Measurements from ENCODE around the gene TAL1.

DNA sequence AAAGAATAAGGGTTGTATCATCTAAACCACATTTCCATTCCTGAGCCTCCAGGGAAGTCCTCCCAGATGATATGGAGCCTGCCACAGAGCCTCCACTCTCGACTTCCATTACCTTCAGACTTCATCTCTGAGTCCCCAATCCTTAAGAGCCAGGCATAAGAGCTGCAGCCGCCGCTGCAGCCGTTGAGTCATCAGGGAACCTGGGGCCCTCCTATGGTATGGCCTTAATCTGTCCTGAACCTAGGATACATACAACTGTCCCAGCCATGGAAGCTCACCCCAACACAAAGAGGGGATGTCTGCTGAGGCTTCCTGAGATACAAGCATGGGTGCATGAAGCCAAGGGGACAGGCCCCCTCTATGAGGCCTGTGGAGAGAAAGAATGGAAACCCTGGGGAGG lies 16.3 kb downstream of the TAL1 start:
- TF ChIP-seq, protein P1, sequence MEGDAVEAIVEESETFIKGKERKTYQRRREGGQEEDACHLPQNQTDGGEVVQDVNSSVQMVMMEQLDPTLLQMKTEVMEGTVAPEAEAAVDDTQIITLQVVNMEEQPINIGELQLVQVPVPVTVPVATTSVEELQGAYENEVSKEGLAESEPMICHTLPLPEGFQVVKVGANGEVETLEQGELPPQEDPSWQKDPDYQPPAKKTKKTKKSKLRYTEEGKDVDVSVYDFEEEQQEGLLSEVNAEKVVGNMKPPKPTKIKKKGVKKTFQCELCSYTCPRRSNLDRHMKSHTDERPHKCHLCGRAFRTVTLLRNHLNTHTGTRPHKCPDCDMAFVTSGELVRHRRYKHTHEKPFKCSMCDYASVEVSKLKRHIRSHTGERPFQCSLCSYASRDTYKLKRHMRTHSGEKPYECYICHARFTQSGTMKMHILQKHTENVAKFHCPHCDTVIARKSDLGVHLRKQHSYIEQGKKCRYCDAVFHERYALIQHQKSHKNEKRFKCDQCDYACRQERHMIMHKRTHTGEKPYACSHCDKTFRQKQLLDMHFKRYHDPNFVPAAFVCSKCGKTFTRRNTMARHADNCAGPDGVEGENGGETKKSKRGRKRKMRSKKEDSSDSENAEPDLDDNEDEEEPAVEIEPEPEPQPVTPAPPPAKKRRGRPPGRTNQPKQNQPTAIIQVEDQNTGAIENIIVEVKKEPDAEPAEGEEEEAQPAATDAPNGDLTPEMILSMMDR (IDR thresholded peaks at IDR 0.05), result no peak
- no peak for TF ChIP-seq POLR2A (IDR thresholded peaks at IDR 0.05)
